ENCODE results near the gene KCNMB1.

DNA sequence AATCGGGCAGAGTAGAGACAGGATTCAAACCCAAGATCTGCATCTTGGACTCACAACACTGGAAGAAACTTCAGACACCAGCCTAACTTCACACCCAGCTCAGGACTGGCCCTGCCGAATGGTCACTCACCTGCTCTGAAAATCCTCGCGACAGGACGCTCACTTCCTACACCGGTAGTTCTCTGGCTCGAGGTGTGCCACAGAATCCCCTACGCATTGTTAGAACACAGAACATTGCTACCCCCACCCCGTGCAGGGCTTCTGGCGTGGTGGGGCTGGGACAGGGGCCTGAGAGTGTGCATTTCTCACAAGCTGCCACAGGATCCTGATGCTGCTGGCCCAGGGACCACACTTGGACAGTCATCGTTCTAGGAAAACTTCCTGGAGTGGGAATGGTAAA is 12.1 kb downstream of the KCNMB1 start:
- TF ChIP-seq, protein P1, sequence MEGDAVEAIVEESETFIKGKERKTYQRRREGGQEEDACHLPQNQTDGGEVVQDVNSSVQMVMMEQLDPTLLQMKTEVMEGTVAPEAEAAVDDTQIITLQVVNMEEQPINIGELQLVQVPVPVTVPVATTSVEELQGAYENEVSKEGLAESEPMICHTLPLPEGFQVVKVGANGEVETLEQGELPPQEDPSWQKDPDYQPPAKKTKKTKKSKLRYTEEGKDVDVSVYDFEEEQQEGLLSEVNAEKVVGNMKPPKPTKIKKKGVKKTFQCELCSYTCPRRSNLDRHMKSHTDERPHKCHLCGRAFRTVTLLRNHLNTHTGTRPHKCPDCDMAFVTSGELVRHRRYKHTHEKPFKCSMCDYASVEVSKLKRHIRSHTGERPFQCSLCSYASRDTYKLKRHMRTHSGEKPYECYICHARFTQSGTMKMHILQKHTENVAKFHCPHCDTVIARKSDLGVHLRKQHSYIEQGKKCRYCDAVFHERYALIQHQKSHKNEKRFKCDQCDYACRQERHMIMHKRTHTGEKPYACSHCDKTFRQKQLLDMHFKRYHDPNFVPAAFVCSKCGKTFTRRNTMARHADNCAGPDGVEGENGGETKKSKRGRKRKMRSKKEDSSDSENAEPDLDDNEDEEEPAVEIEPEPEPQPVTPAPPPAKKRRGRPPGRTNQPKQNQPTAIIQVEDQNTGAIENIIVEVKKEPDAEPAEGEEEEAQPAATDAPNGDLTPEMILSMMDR (IDR thresholded peaks at IDR 0.05): no peak
- no peak for TF ChIP-seq POLR2AphosphoS5 (IDR thresholded peaks at IDR 0.05)
- no peak for TF ChIP-seq POLR2A (IDR thresholded peaks at IDR 0.05)
- TF ChIP-seq EP300 (IDR thresholded peaks at IDR 0.05): no peak
